HUES6 (cell line): ENCODE data around the gene PSMD13.

Experiments used
- H3K27ac ChIP-seq: 2 replicates; pipeline ENCODE4 v1.7.0; 2013; ENCODE audit warnings: low read depth, mild to moderate bottlenecking, low read length, inconsistent platforms
- H3K27me3 ChIP-seq: 2 replicates; pipeline ENCODE4 v1.6.1; 2013; ENCODE audit warnings: low read length; ENCODE audit not compliant: control insufficient read depth, insufficient read depth
- H3K36me3 ChIP-seq: 2 replicates; pipeline ENCODE4 v1.6.1; 2013; ENCODE audit warnings: low read length; ENCODE audit not compliant: control insufficient read depth, insufficient read depth
- H3K4me1 ChIP-seq: 2 replicates; pipeline ENCODE4 v1.6.1; 2013; ENCODE audit warnings: low read length; ENCODE audit not compliant: control insufficient read depth, insufficient read depth
- H3K4me3 ChIP-seq: 2 replicates; pipeline ENCODE4 v1.5.1; 2013; ENCODE audit warnings: low read depth, low read length
- H3K9ac ChIP-seq: one replicate; pipeline ENCODE4 v1.6.1; 2013; ENCODE audit warnings: mild to moderate bottlenecking, low read length
- H3K9me3 ChIP-seq: 2 replicates; pipeline ENCODE4 v1.6.1; 2013; ENCODE audit warnings: low read depth, low read length; ENCODE audit not compliant: control insufficient read depth, insufficient read depth

PSMD13 gene

GRCh38 chr11:206002-206384, 30.8 kb upstream of the PSMD13 start:
- H3K27ac ChIP-seq: no peak overlapping the region
- peak overlapping the region; percentile 92 for H3K9ac ChIP-seq
- H3K9me3 ChIP-seq: no peaks in the 10 kb centered on the region
- no peaks in the 10 kb centered on the region for H3K27me3 ChIP-seq
- peak overlapping the region; percentile 92 for H3K4me3 ChIP-seq
- peaks cover 16% of the 10 kb centered on the region for H3K4me1 ChIP-seq
- H3K36me3 ChIP-seq: peaks cover 47% of the 10 kb centered on the region

GRCh38 chr11:206526-207207, 30.1 kb upstream of the PSMD13 start:
- Histone ChIP-seq H3K4me3 (peak overlapping the region; percentile 92), H3K27me3 (no peaks in the 10 kb centered on the region), H3K4me1 (peaks cover 16% of the 10 kb centered on the region), H3K9me3 (no peaks in the 10 kb centered on the region), H3K27ac (peak overlapping the region; percentile 72; the same call in 1 of the 2 replicates), H3K36me3 (peaks cover 49% of the 10 kb centered on the region), H3K9ac (peak overlapping the region; percentile 92)

GRCh38 chr11:207208-207862, 29.4 kb upstream of the PSMD13 start, which contains the start of the genes BET1L and RIC8A:
Gene BET1L, minus strand, starts transcription at chr11:207399. Its CDS starts 78 bp downstream, at chr11:207321.
Gene RIC8A, plus strand, starts transcription at chr11:207708. Its CDS starts 1,147 bp downstream, at chr11:208855.
- Histone ChIP-seq H3K4me1 (peaks cover 16% of the 10 kb centered on the region), H3K27ac (peak within 1 kb of the TSS; percentile 72), H3K36me3 (peaks cover 54% of the 10 kb centered on the region), H3K9me3 (no peaks in the 10 kb centered on the region), H3K9ac (peak within 1 kb of the TSS; percentile 92), H3K4me3 (peak within 1 kb of the TSS; percentile 92), H3K27me3 (no peaks in the 10 kb centered on the region)

- no peaks in the 10 kb centered on the region for H3K27me3 ChIP-seq
- H3K9me3 ChIP-seq: no peaks in the 10 kb centered on the region
- H3K4me3 ChIP-seq: peak overlapping the region; percentile 92
- H3K9ac ChIP-seq: peak overlapping the region; percentile 91
- peak overlapping the region; percentile 60 for H3K27ac ChIP-seq
- H3K4me1 ChIP-seq: peaks cover 16% of the 10 kb centered on the region
- H3K36me3 ChIP-seq: peaks cover 59% of the 10 kb centered on the region
Observed at GRCh38 chr11:207863-208180, 29.0 kb upstream of the PSMD13 start.

- peak overlapping the region; percentile 60 for H3K27ac ChIP-seq
- H3K4me1 ChIP-seq: peaks cover 16% of the 10 kb centered on the region
- H3K9ac ChIP-seq: peak overlapping the region; percentile 91
- H3K36me3 ChIP-seq: peaks cover 64% of the 10 kb centered on the region
- peak overlapping the region; percentile 92 for H3K4me3 ChIP-seq
- no peaks in the 10 kb centered on the region for H3K9me3 ChIP-seq
- H3K27me3 ChIP-seq: no peaks in the 10 kb centered on the region
Observed at GRCh38 chr11:208181-208916, 28.4 kb upstream of the PSMD13 start.

GRCh38 chr11:208917-209260, 27.9 kb upstream of the PSMD13 start:
- Histone ChIP-seq H3K36me3 (peaks cover 64% of the 10 kb centered on the region), H3K9ac (peak overlapping the region; percentile 91), H3K27me3 (no peaks in the 10 kb centered on the region), H3K4me3 (peak overlapping the region; percentile 92), H3K4me1 (peaks cover 16% of the 10 kb centered on the region), H3K9me3 (no peaks in the 10 kb centered on the region), H3K27ac (no peak overlapping the region)

- Histone ChIP-seq H3K27ac (peak overlapping the region; percentile 32; the same call in 1 of the 2 replicates), H3K9me3 (no peaks in the 10 kb centered on the region), H3K9ac (peak overlapping the region; percentile 91), H3K27me3 (no peaks in the 10 kb centered on the region), H3K4me1 (peaks cover 16% of the 10 kb centered on the region), H3K4me3 (peak overlapping the region; percentile 92), H3K36me3 (peaks cover 65% of the 10 kb centered on the region)
Observed at GRCh38 chr11:209275-210121, 27.3 kb upstream of the PSMD13 start.

GRCh38 chr11:210122-210802, 26.5 kb upstream of the PSMD13 start:
- H3K4me1 ChIP-seq: peaks cover 16% of the 10 kb centered on the region
- peaks cover 66% of the 10 kb centered on the region for H3K36me3 ChIP-seq
- peak overlapping the region; percentile 91 for H3K9ac ChIP-seq
- H3K4me3 ChIP-seq: peak overlapping the region; percentile 92; the same call in 1 of the 2 replicates
- H3K27ac ChIP-seq: peak overlapping the region; percentile 32; the same call in 1 of the 2 replicates
- no peaks in the 10 kb centered on the region for H3K9me3 ChIP-seq
- H3K27me3 ChIP-seq: no peaks in the 10 kb centered on the region

- peaks cover 65% of the 10 kb centered on the region for H3K36me3 ChIP-seq
- peak overlapping the region; percentile 91 for H3K9ac ChIP-seq
- H3K27ac ChIP-seq: no peak overlapping the region; the same call in 1 of the 2 replicates
Observed at GRCh38 chr11:210803-211180, 26.0 kb upstream of the PSMD13 start.

GRCh38 chr11:211295-211694, 25.5 kb upstream of the PSMD13 start:
- Histone ChIP-seq H3K4me3 (no peak overlapping the region), H3K36me3 (peaks cover 67% of the 10 kb centered on the region), H3K27ac (no peak overlapping the region), H3K27me3 (no peaks in the 10 kb centered on the region), H3K4me1 (peaks cover 12% of the 10 kb centered on the region), H3K9ac (no peak overlapping the region), H3K9me3 (no peaks in the 10 kb centered on the region)

More at GRCh38 chr11:210803-211180, 26.0 kb upstream of the PSMD13 start:
- Histone ChIP-seq H3K4me1 (peaks cover 16% of the 10 kb centered on the region), H3K27me3 (no peaks in the 10 kb centered on the region), H3K4me3 (no peak overlapping the region), H3K9me3 (no peaks in the 10 kb centered on the region)
